Thoracic aorta (tissue), 2 donors: ENCODE data around the gene RARB. TPM values are rescaled to one million over a fixed set of nuclear protein-coding genes. Genes with fewer than 3 reads are reported as not detected.
A peak's percentile ranks its signal among the peaks of the same experiment; 100 is the strongest.

Source experiments
- ATAC-seq: fragments of 150-250 bp; one replicate; pipeline ENCODE4 v1.8.0; 2017; ENCODE audit warnings: low read depth; ENCODE audit not compliant: insufficient number of reproducible peaks, low FRiP score
- DNase-seq: peaks from one replicate; pipeline ENCODE4 v3.0.0-alpha.2; 2020; ENCODE audit warnings: low spot score
- H3K27ac ChIP-seq, 2 donors: fragments of 200-600 bp; sonication (generic); 1 replicate in 1 of 2; 2 replicates in 1 of 2; pipeline ENCODE4 v1.5.1; 2016; ENCODE audit warnings: mild to moderate bottlenecking in 2 of 2, moderate library complexity in 2 of 2
- H3K27me3 ChIP-seq: fragments of 200-600 bp; sonication (generic); replicated peaks from 2 replicates; pipeline ENCODE4 v1.6.0; 2016; ENCODE audit warnings: mild to moderate bottlenecking; ENCODE audit not compliant: insufficient read depth
- H3K36me3 ChIP-seq: fragments of 200-600 bp; sonication (generic); one replicate; pipeline ENCODE4 v1.5.1; 2016
- H3K4me1 ChIP-seq, 2 donors: fragments of 200-600 bp; sonication (generic); 1 replicate in 1 of 2; 2 replicates in 1 of 2; pipeline versions ENCODE4 v1.5.1 to v1.6.0; 2016; ENCODE audit warnings: low read depth in 2 of 2, mild to moderate bottlenecking in 1 of 2; ENCODE audit not compliant: control insufficient read depth in 1 of 2
- H3K4me3 ChIP-seq: fragments of 200-600 bp; sonication (generic); 2 replicates; pipeline ENCODE4 v1.5.1; 2016; ENCODE audit warnings: mild to moderate bottlenecking
- H3K9me3 ChIP-seq: fragments of 200-600 bp; sonication (generic); 2 replicates; pipeline ENCODE4 v1.5.1; 2016
- total RNA-seq, 2 donors: library from RNA; depleted of rRNA; stranded (reverse); fragments of >200 nt; gene quantifications; one replicate each; pipeline versions ENCODE4 v1.1.0 to v1.2.3, GENCODE V29; 2016
- TF ChIP-seq, protein P1 (sequence below): fragments of 200-600 bp; sonication (generic); IDR thresholded peaks from one replicate; pipeline ENCODE4 v1.5.1; 2019; ENCODE audit warnings: antibody characterized with exemption

The RARB gene
- total RNA-seq, 2 donors from 2014 or later: 3.8 to 12.3 TPM

DNA sequence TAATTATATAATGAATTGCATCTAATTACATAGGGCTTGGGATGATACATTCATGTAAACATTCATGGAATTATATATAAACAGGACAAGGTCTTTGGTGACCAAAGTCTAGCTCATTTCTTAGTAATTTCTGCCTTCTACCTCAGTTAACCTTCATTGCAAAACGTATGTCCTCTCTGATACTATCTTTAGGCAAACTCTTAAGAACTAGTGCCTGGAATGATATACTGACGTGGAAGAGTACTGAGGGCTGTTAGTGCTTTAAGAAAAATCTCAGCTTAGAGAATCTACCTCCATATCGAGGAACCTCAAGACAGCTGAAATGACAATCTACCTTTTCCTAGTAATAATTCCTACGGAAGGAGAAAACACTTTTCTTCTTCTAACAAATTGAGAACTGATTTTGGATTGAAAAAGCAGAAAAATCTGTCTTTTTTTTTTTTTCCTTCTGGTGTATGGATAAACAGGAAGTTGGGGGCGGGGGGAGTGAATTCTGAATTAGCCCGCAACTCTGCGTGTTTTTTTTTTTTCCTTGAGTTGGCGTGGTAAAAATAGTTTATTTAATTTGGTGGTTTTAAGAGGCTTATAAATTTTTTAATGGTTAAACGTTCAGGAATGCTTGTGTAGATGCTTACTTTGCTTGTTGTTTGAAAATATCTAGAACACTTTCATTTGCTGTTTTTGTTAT lies 43.2 kb downstream of the RARB start:
- ATAC-seq (no peak), DNase-seq (no peak)
- H3K9me3 ChIP-seq: no peaks in the 10 kb centered on the region
- peak overlapping the region; percentile 6 for H3K4me3 ChIP-seq
- H3K27ac ChIP-seq: peak overlapping the region in 1 of 2 donors; percentile 3
- TF ChIP-seq, protein P1, sequence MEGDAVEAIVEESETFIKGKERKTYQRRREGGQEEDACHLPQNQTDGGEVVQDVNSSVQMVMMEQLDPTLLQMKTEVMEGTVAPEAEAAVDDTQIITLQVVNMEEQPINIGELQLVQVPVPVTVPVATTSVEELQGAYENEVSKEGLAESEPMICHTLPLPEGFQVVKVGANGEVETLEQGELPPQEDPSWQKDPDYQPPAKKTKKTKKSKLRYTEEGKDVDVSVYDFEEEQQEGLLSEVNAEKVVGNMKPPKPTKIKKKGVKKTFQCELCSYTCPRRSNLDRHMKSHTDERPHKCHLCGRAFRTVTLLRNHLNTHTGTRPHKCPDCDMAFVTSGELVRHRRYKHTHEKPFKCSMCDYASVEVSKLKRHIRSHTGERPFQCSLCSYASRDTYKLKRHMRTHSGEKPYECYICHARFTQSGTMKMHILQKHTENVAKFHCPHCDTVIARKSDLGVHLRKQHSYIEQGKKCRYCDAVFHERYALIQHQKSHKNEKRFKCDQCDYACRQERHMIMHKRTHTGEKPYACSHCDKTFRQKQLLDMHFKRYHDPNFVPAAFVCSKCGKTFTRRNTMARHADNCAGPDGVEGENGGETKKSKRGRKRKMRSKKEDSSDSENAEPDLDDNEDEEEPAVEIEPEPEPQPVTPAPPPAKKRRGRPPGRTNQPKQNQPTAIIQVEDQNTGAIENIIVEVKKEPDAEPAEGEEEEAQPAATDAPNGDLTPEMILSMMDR: no peak
- H3K4me1 ChIP-seq: peaks cover 21 to 72% of the 10 kb centered on the region in 2 donors
- H3K36me3 ChIP-seq: no peaks in the 10 kb centered on the region
- no peaks in the 10 kb centered on the region for H3K27me3 ChIP-seq

DNA sequence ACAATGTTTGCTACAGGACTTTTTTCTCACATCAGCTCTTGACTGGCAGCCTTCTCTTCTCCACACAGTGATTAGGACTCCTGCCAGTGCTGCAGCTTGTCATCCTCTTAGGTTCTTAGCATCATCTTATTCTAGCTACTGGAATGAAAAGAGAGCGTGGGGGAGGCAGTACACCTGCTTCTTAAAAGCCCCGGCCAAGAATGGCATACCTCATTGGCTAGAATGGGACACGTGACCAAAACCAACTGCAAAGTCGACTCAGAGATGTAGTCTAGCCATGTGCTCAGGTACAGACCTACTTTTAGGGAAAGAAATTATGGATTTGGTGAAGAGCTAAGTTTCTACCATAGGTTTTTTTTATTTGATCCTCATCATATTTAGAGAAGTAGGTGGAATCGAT lies 44.1 kb downstream of the RARB start:
- H3K4me3 ChIP-seq: no peak overlapping the region
- H3K4me1 ChIP-seq: peaks cover 21 to 81% of the 10 kb centered on the region in 2 donors

DNA sequence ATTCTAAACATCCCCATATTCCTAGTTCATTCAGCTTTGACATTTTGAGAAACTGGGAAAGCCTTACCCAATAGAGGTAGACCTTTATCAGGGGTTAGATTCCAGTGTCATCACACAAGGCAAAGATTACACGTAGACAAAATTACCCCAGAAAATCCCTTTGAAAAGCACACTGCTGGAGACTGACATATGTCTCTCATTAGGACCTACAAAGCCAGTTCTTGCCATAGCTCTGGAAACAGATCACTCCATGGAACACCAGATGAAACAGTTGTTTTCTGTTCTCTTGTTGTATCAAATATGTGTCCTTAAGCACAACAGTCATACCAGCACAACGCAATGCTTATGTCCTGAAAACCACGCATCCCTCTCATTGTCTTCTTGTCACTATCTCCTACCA lies 44.7 kb downstream of the RARB start:
- TF ChIP-seq, protein P1: no peak
- Histone ChIP-seq H3K4me1 (peaks cover 21 to 79% of the 10 kb centered on the region in 2 donors), H3K9me3 (no peaks in the 10 kb centered on the region), H3K36me3 (no peaks in the 10 kb centered on the region), H3K27me3 (no peaks in the 10 kb centered on the region), H3K27ac (peak overlapping the region; percentile 52 to 65), H3K4me3 (no peak overlapping the region)
- DNase-seq (no peak), ATAC-seq (no peak)

More for the DNA sequence above, 44.1 kb downstream of the RARB start:
- ATAC-seq (no peak), DNase-seq (no peak)
- H3K27me3 ChIP-seq: no peaks in the 10 kb centered on the region
- peak overlapping the region in 1 of 2 donors; percentile 3 for H3K27ac ChIP-seq
- H3K9me3 ChIP-seq: no peaks in the 10 kb centered on the region
- no peaks in the 10 kb centered on the region for H3K36me3 ChIP-seq
- TF ChIP-seq, protein P1: no peak

DNA sequence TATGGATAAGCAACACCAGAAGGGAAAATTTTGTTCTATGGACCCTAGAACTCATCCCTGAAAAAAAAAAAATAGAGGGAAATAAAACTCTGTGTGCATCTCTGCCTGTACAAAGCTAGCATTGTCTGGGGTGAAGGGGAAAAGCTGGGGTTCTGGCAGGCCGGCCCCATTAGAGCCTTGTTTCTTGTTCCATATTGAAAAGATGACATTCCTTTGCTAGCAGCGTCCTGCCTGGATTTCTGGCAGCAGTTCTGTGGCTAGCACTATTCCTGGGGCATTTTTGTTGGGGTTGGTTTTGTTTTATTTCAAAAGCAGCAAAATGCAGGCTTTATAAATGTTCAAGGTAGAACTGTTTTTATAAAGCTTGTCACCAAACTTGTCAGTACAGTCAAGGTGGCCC lies 45.2 kb downstream of the RARB start:
- DNase-seq (no peak), ATAC-seq (no peak)
- peaks cover 21 to 79% of the 10 kb centered on the region in 2 donors for H3K4me1 ChIP-seq

DNA sequence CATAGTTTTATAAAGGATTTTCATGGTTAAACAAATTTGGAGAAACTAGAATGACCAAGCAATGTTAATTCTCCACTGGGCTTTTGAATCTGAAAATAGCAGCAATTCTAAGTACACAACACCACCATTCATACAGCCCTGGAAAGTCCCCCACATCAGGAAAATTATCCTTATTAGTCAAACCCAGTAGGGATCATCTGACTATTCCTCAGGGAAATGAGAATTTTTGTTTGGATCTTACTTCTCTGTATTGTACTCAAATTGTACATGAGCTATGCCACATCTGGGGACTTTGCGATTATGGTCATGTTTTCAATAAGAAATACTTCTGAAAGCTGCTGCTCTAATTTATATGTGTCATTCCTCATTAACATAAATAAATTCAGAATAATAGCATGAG lies 46.0 kb downstream of the RARB start:
- Histone ChIP-seq H3K36me3 (no peaks in the 10 kb centered on the region), H3K4me3 (no peak overlapping the region), H3K4me1 (peaks cover 18 to 79% of the 10 kb centered on the region in 2 donors), H3K27ac (peak overlapping the region in 1 of 2 donors; percentile 52), H3K9me3 (no peaks in the 10 kb centered on the region), H3K27me3 (no peaks in the 10 kb centered on the region)
- TF ChIP-seq, protein P1: no peak
- DNase-seq (no peak), ATAC-seq (no peak)

More for the DNA sequence above, 45.2 kb downstream of the RARB start:
- Histone ChIP-seq H3K9me3 (no peaks in the 10 kb centered on the region), H3K4me3 (peak overlapping the region; percentile 3), H3K27ac (peak overlapping the region; percentile 52 to 65), H3K36me3 (no peaks in the 10 kb centered on the region), H3K27me3 (no peaks in the 10 kb centered on the region)
- TF ChIP-seq, protein P1: no peak
